ENCODE data around the gene RFPL4AL1.

Gene RFPL4AL1

DNA sequence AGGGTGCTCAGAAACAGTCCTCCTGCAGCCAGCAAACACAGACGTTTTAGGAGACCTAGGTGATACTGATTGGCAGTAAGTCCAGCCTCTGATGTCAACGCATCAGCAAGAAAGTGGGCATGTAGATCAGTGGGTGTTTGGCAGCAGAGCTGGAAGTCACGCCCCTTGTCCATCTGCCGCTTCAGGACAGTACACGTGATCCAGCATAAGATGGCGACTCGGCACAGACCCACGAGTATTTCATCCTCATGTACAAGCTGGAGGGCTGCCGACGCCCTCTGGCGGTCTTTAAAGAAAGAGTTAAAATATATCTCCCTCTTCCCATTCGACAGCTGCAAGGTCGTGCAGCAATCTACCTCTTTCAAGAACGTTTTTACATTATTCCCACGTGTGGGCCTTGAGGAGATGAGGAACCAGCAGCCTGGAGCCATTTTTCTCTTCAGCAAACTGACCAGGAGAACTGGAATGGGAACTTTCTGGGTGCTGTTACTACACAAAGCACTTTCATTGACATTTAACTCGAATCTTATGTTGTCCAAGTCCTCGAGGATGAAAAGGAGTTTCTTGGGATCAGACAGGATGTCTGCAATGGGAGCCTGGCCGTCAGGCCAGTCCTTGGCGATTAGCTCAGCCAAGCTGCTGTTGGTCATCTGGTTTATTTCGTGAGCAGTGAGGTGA, 40.6 kb downstream of the RFPL4AL1 start:
- peak; percentile 50; the same call in 1 of the 2 replicates for TF ChIP-seq CTCF (IDR thresholded peaks at IDR 0.05; ENCODE audit: control insufficient read depth, extremely low read depth, insufficient read depth)
- peak; percentile 76 for DNase-seq (ENCODE audit: low read depth)
- H3K4me3 ChIP-seq (ENCODE audit: low read depth, low read length) = no peak overlapping the region

DNA sequence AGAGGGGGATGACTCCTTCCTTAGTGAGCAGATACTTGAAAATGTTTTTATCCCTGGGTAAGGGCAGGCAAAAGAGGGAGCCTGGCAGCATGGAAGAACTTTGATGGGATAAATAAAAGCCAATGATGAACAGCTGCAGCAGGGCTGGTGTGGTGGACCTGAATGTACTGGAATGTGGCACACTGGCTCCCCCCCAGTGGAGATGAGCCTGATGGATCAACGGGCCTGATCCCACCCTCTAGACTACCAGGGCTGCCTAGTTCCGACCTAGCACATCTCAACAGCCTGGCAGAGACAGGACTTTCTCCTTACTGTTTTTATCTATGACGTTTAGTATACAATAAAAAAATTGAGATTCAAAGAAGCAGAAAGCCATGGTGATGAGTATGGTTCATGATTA, 42.4 kb downstream of the RFPL4AL1 start:
- H3K4me3 ChIP-seq (ENCODE audit: low read depth, low read length) = no peak overlapping the region
- no peak for TF ChIP-seq CTCF (IDR thresholded peaks at IDR 0.05; ENCODE audit: control insufficient read depth, extremely low read depth, insufficient read depth)
- DNase-seq (ENCODE audit: low read depth) = no peak

DNA sequence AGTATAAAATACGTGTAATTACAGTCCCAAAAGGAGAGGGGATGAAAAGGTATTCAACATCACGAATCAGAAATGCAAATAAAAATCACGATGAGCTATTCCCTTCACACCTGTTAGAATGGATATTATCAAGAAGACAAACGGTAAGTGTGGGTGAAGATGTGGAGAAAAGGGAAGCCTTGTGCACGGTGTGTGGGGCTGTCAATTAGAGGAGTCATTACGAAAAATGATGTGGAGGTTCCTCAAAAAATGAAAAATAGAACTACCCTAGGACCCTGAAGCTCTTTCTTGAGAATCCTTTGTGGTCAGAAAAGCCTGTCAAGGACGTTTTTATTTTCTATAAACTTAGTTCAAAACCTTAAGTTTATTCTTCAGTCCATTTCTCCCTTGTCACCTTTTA, 43.5 kb downstream of the RFPL4AL1 start:
- no peak for DNase-seq (ENCODE audit: low read depth)
- TF ChIP-seq CTCF (IDR thresholded peaks at IDR 0.05; ENCODE audit: control insufficient read depth, extremely low read depth, insufficient read depth) = no peak
- H3K4me3 ChIP-seq (ENCODE audit: low read depth, low read length) = no peak overlapping the region

DNA sequence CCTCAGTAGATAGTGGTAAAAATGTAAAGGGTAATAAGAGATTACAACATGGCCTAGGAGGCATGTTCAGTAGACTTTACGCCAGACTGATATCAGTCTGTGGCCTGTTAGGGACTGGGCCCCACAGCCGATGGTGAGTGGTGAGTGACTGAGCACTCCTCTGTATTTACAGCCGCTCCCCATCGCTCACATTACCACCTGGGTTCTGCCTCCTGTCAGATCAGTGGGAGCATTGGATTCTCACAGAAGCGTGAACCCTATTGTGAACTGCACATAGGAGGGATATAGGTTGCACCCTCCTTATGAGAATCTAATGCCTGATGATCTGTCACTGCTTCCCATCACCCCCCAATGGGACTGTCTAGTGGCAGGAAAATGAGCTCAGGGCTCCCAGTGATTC, 45.0 kb downstream of the RFPL4AL1 start:
- no peak for DNase-seq (ENCODE audit: low read depth)
- H3K4me3 ChIP-seq (ENCODE audit: low read depth, low read length) = no peak overlapping the region
- no peak for TF ChIP-seq CTCF (IDR thresholded peaks at IDR 0.05; ENCODE audit: control insufficient read depth, extremely low read depth, insufficient read depth)

DNA sequence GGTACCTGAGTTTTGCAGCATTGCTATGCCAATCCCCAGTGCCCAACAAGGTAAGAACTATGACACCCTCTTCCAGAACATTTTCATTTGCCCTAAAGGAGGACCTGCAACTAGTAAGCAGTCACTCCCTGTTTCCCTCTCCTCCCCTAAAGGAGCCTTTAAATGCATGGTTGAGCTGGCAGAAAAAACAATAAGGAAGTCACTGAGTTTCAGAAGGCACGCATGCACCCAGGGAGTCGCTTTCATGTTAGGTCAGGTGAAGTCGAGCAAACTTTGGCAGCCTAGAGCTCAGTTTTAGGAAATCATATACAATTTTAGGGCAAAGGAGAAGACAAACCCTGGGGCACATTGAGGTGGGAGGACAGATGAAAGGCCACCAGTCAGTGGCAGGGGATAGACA, 51.1 kb downstream of the RFPL4AL1 start:
- no peak for DNase-seq (ENCODE audit: low read depth)
- H3K4me3 ChIP-seq (ENCODE audit: low read depth, low read length) = no peak overlapping the region
- TF ChIP-seq CTCF (IDR thresholded peaks at IDR 0.05; ENCODE audit: control insufficient read depth, extremely low read depth, insufficient read depth) = no peak
